Thyroid gland (tissue), 4 donors: ENCODE measurements around the gene DPF1.

Experiments
- CTCF ChIP-seq, 6 experiments: fragments of 200-600 bp in 3 of 6; fragments of 450-650 bp in 3 of 6; sonication (generic) in 3 of 6; IDR thresholded peaks; one replicate each; pipeline ENCODE4 v1.5.1; 2016 to 2019; ENCODE audit warnings: antibody characterized with exemption in 6 of 6, mild to moderate bottlenecking in 2 of 6, inconsistent platforms in 1 of 6, moderate library complexity in 1 of 6
- POLR2A ChIP-seq, 2 donors: fragments of 450-650 bp; IDR thresholded peaks; one replicate each; pipeline ENCODE4 v1.6.1; 2017; ENCODE audit warnings: antibody characterized with exemption in 2 of 2, mild to moderate bottlenecking in 2 of 2, moderate library complexity in 1 of 2

GRCh38 chr19:38263689-38264485 lies 39.9 kb upstream of the DPF1 start:
- TF ChIP-seq POLR2A (IDR thresholded peaks at IDR 0.05) (no peak), CTCF (IDR thresholded peaks at IDR 0.05) (no peak)
